Fibroblast of the aortic adventitia (primary cell): ENCODE data around the gene RICTOR. TPM values are rescaled to one million over a fixed set of nuclear protein-coding genes. Genes with fewer than 3 reads are reported as not detected.

Experiments used
- DNase-seq: peaks from one replicate; pipeline ENCODE4 v3.0.0-alpha.2; 2010; ENCODE audit warnings: low read depth
- H3K4me3 ChIP-seq: 2 replicates; pipeline ENCODE4 v1.5.1; 2011; ENCODE audit warnings: low read depth, mild to moderate bottlenecking, control low read depth, low read length, moderate library complexity
- total RNA-seq: library from RNA; depleted of rRNA; stranded (reverse); fragments of >200 nt; gene quantifications from 2 replicates; pipeline ENCODE4 v1.2.3, GENCODE V29; 2012; ENCODE audit warnings: low replicate concordance
- TF ChIP-seq, protein P1 (sequence below): IDR thresholded peaks from 2 replicates; pipeline ENCODE4 v1.5.1; 2011; ENCODE audit warnings: mild to moderate bottlenecking, low read length, control low read depth, inconsistent platforms; ENCODE audit not compliant: insufficient read depth

The RICTOR gene
- total RNA-seq, 1 donor = 55.0 TPM

DNA sequence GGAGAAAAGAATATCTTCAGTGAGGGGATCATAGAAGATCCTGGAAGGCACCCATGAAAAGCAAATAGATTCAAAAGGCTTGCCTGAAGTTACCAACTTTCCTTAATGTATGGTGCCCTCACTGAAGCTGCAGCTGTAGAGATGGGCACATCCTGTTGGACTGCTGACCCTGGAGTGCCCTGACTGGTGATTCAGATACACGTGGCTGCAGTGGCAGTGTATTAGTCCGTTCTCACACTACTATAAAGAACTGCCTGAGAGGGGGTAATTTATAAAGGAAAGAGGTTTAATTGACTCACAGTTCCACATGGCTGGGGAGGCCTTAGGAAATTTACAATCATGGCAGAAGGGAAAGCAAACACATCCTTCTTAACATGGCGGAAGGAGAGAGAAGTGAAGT, 148.1 kb downstream of the RICTOR start:
- TF ChIP-seq, protein P1, sequence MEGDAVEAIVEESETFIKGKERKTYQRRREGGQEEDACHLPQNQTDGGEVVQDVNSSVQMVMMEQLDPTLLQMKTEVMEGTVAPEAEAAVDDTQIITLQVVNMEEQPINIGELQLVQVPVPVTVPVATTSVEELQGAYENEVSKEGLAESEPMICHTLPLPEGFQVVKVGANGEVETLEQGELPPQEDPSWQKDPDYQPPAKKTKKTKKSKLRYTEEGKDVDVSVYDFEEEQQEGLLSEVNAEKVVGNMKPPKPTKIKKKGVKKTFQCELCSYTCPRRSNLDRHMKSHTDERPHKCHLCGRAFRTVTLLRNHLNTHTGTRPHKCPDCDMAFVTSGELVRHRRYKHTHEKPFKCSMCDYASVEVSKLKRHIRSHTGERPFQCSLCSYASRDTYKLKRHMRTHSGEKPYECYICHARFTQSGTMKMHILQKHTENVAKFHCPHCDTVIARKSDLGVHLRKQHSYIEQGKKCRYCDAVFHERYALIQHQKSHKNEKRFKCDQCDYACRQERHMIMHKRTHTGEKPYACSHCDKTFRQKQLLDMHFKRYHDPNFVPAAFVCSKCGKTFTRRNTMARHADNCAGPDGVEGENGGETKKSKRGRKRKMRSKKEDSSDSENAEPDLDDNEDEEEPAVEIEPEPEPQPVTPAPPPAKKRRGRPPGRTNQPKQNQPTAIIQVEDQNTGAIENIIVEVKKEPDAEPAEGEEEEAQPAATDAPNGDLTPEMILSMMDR = no peak
- no peak for DNase-seq
- no peak overlapping the region for H3K4me3 ChIP-seq

DNA sequence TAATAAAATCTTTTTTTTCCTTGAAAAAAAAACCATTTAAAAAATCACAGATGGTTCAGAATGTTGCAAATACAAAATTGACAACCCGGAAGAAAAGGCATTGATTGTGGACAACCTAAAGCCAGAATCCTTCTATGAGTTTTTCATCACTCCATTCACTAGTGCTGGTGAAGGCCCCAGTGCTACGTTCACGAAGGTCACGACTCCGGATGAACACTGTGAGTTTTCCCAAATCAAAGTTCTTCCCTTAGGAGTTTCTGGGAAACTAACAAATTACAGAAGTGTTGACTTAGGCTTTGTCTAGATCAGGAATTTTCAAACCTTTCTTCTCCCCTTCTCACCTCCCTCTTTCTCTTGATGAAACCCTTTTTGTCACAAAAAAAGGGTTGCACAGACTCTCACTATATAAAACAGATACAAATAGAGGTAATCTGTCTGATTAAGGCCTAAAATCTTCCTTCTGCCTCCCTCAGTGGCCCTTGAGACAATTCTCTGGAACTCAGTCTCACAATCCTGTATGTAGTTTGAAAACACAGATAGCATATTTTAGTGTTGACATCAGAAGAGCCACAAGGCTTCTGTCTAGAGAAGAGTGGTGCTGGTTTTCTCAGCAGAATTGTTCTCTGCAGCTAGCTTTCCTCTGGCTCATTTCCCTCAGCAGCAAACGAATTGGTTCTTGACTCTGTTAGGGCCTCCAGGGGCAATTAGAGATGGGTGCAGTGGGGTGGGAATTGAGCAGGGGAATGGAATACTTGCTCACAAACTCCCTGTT, 148.9 kb downstream of the RICTOR start:
- TF ChIP-seq, protein P1 = no peak
- peak; percentile 71 for DNase-seq
- H3K4me3 ChIP-seq = no peak overlapping the region

DNA sequence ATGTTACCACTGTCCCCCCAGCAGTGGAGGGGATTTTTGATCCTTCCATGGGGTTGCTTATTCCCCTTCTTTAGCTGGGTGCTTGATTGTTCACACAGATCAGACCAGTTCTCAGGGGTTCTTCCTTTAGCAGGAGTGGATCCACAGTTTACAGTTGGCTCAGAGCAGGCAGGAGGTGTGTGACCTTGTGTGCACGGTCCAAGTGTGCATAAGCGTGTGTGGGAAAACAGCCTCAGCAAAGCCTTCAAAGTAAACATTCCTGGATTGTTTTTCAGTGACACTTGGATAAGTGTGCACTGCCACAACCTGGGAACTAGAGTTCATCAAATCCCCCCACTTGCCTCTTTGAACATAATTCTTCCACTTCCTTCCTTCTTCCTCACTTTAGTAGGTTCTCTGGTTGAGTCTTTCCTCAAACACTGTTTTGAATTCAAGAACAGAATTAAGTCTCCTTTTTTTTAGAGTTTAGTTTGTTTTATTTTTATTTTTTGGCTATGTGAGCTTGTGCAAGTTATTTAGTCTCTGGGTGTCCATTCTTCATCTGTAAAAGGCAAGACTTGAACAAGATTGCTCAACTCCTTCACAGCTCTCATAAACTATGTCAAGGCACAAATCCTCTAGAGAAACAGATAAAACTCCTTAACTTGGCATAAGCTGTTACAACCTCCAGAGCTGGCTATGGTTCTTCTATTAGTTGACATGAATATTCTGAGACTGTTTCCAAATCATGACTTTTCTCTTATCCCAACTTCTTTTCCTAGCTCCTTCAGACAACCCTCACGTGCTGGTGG, 150.3 kb downstream of the RICTOR start:
- TF ChIP-seq, protein P1 = no peak
- no peak overlapping the region for H3K4me3 ChIP-seq
- peak; percentile 81 for DNase-seq

DNA sequence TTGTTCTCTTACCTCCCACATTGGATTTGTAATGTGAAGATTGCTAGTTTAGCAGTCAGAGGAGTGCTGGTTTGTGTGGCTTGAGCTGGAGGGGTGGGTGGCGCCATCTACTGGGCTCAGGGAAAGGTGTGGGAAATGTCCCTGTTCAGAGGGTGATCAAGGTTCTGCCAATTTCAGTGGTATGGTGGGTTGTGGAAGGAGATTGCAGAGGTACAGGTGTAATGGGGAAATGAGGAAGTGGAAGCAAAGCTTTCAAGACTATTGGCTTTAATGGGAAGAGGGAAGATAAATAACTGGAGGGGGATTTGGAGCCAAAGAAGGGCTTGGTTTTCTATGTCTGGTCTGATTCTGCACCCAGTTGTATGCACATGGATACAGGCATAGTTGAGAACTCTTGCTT, 152.0 kb downstream of the RICTOR start:
- TF ChIP-seq, protein P1 = peak; percentile 92
- H3K4me3 ChIP-seq = no peak overlapping the region
- peak; percentile 69 for DNase-seq

DNA sequence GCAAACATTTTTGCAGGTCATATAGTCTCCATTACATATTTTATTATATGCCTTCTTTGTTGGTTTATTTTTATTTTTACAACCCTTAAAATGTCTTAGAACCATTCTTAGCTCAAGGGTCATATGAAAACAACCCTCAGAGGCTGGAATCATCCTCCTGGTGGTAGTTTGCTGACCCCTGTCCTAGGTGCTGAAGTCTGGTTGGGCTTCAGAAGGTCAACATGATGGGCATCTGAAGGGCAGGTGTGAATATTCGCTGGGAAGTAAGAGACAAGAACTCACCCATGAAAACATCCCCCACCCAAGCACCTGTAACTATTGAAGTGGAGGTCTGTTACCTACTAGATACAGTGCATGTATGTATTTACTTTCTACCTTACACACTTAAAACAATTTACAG, 153.0 kb downstream of the RICTOR start:
- no peak overlapping the region for H3K4me3 ChIP-seq
- TF ChIP-seq, protein P1 = no peak
- no peak for DNase-seq

DNA sequence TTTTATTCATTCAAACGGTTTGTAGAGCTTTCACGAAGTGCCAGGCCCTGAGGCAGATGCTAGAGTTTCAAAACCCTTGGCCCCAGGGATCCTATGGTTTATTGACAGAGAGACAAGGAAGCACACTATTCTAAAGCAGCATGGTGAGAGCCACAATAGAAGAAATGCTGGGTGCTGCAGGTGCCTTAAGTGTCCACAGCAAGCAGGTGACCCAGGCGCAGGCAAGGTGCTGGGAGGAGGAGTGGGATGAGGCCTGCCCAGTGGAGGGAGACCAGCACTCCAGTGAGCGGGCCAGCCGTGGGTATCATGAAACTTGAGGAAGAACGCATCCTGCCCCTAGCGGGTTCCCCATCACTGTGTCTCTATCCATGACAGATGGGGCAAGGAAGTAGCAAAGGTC, 157.4 kb downstream of the RICTOR start:
- TF ChIP-seq, protein P1 = no peak
- no peak overlapping the region for H3K4me3 ChIP-seq
- no peak for DNase-seq
